Measurements from ENCODE around the gene GALNT17. TPM values are rescaled to one million over a fixed set of nuclear protein-coding genes. Genes with fewer than 3 reads are reported as not detected.

GALNT17 gene
- total RNA-seq, 1 experiment from 2014 or later: not detected

GRCh38 chr7:71625545-71625944 lies 493.6 kb downstream of the GALNT17 start:
- Histone ChIP-seq H3K4me1 (replicated peaks; ENCODE audit: insufficient read depth) (no peaks in the 10 kb centered on the region), H3K27ac (no peak overlapping the region), H4K20me1 (ENCODE audit: insufficient read depth) (no peaks in the 10 kb centered on the region), H3K36me3 (ENCODE audit: low read depth) (no peaks in the 10 kb centered on the region), H3K79me2 (ENCODE audit: low read depth) (no peaks in the 10 kb centered on the region), H3K9me2 (ENCODE audit: insufficient read depth) (no peaks in the 10 kb centered on the region), H2AFZ (no peak overlapping the region), H3K27me3 (ENCODE audit: insufficient read depth, low read depth) (no peaks in the 10 kb centered on the region; the same call in 1 of the 2 replicates), H3F3A (ENCODE audit: insufficient read depth, low read depth) (no peaks in the 10 kb centered on the region), H3K4me2 (no peak overlapping the region), H3K4me3 (no peak overlapping the region), H3K9me3 (ENCODE audit: insufficient read depth, low read depth) (no peaks in the 10 kb centered on the region)
- no TSS peak for BruUV-seq (replicated peaks)
- ChIA-PET CTCF (no interaction called here), POLR2A (ENCODE audit: unreplicated experiment) (no interaction called here)
- TF ChIP-seq CTCF (conservative IDR thresholded peaks at IDR 0.05) (no peak), EZH2 (IDR thresholded peaks at IDR 0.05; ENCODE audit: low read depth) (no peak)
- no peak for DNase-seq
- intact Hi-C loops (cut with micrococcal nuclease; ENCODE audit: unreplicated experiment): no loop called here

GRCh38 chr7:71626206-71626605 lies 494.3 kb downstream of the GALNT17 start:
- DNase-seq: no peak
- Histone ChIP-seq H3K36me3 (ENCODE audit: low read depth) (no peaks in the 10 kb centered on the region), H2AFZ (no peak overlapping the region), H3K9me3 (ENCODE audit: insufficient read depth, low read depth) (no peaks in the 10 kb centered on the region), H3F3A (ENCODE audit: insufficient read depth, low read depth) (no peaks in the 10 kb centered on the region), H3K27ac (no peak overlapping the region), H4K20me1 (ENCODE audit: insufficient read depth) (no peaks in the 10 kb centered on the region), H3K4me3 (no peak overlapping the region), H3K9me2 (ENCODE audit: insufficient read depth) (no peaks in the 10 kb centered on the region), H3K27me3 (ENCODE audit: insufficient read depth, low read depth) (no peaks in the 10 kb centered on the region; the same call in 1 of the 2 replicates), H3K4me2 (no peak overlapping the region), H3K4me1 (replicated peaks; ENCODE audit: insufficient read depth) (no peaks in the 10 kb centered on the region), H3K79me2 (ENCODE audit: low read depth) (no peaks in the 10 kb centered on the region)
- BruUV-seq (replicated peaks): no TSS peak
- CTCF ChIA-PET: no interaction called here
- intact Hi-C loops (cut with micrococcal nuclease; ENCODE audit: unreplicated experiment): no loop called here
- POLR2A ChIA-PET (ENCODE audit: unreplicated experiment): no interaction called here
- TF ChIP-seq CTCF (conservative IDR thresholded peaks at IDR 0.05) (no peak), EZH2 (IDR thresholded peaks at IDR 0.05; ENCODE audit: low read depth) (no peak)

DNA sequence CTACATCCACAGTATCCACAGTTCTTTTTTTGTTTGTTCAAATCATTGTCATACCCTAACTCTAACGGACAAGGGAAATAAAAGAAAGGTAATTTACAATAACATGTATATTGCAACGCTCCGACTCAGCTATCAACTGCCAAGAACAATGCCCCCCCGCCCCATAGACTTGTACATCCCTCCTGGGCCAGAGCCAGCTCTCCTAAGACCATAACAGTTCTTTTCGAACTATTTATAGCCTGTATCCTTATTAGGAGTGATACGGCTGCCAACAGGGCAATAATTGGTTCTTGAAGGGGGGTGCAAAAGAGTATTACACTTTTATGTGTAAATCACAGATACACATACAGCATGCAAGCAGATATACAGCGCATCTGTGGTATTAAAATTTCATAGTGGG lies 495.7 kb downstream of the GALNT17 start:
- no peaks in the 10 kb centered on the region; the same call in 1 of the 2 replicates for H3K27me3 ChIP-seq (ENCODE audit: insufficient read depth, low read depth)
- TF ChIP-seq EZH2 (IDR thresholded peaks at IDR 0.05; ENCODE audit: low read depth) (no peak), CTCF (conservative IDR thresholded peaks at IDR 0.05) (no peak)
- no peaks in the 10 kb centered on the region for H3K36me3 ChIP-seq (ENCODE audit: low read depth)
- H4K20me1 ChIP-seq (ENCODE audit: insufficient read depth): no peaks in the 10 kb centered on the region
- no peaks in the 10 kb centered on the region for H3K9me3 ChIP-seq (ENCODE audit: insufficient read depth, low read depth)
- H2AFZ ChIP-seq: no peak overlapping the region
- POLR2A ChIA-PET (ENCODE audit: unreplicated experiment): no interaction called here
- no peak overlapping the region for H3K4me2 ChIP-seq
- H3K79me2 ChIP-seq (ENCODE audit: low read depth): no peaks in the 10 kb centered on the region
- H3K27ac ChIP-seq: no peak overlapping the region
- intact Hi-C loops (cut with micrococcal nuclease; ENCODE audit: unreplicated experiment): no loop called here
- no peaks in the 10 kb centered on the region for H3F3A ChIP-seq (ENCODE audit: insufficient read depth, low read depth)
- CTCF ChIA-PET: no interaction called here
- no peak overlapping the region for H3K4me3 ChIP-seq
- no TSS peak for BruUV-seq (replicated peaks)
- H3K9me2 ChIP-seq (ENCODE audit: insufficient read depth): no peaks in the 10 kb centered on the region
- no peak for DNase-seq
- no peaks in the 10 kb centered on the region for H3K4me1 ChIP-seq (replicated peaks; ENCODE audit: insufficient read depth)
